K562 (cell line): ENCODE measurements around the gene NUDT22. TPM values are rescaled to one million over a fixed set of nuclear protein-coding genes. Genes with fewer than 3 reads are reported as not detected.

Source experiments
- ADNP ChIP-seq: fragments of 200-800 bp; sonication (Bioruptor generic); IDR thresholded peaks from 2 replicates; pipeline ENCODE4 v1.6.1; 2016; ENCODE audit warnings: missing genetic modification characterization, missing compliant biosample characterization
- BDP1 ChIP-seq: IDR thresholded peaks from 3 replicates; pipeline ENCODE4 v1.6.1; 2011; ENCODE audit not compliant: insufficient read length, insufficient read depth
- BHLHE40 ChIP-seq: IDR thresholded peaks from 2 replicates; pipeline ENCODE4 v1.6.1; 2011; ENCODE audit warnings: low read length, improper control_type of control experiment
- BMI1 ChIP-seq: fragments of 150-350 bp; IDR thresholded peaks from 2 replicates; pipeline ENCODE4 v1.6.1; 2014; ENCODE audit warnings: low read length
- C11orf30 ChIP-seq: fragments of 450-650 bp; IDR thresholded peaks from 2 replicates; pipeline ENCODE4 v1.6.1; 2016; ENCODE audit warnings: low read depth, mild to moderate bottlenecking
- DNMT1 ChIP-seq: fragments of 450-650 bp; IDR thresholded peaks from 2 replicates; pipeline ENCODE4 v1.6.1; 2016; ENCODE audit warnings: antibody characterized with exemption, mild to moderate bottlenecking
- EP300 ChIP-seq: IDR thresholded peaks from 2 replicates; pipeline ENCODE4 v1.6.1; 2012; ENCODE audit warnings: low read length, improper control_type of control experiment
- EZH2 ChIP-seq: IDR thresholded peaks from 2 replicates; pipeline ENCODE4 v1.6.1; 2012; ENCODE audit warnings: low read depth, mild to moderate bottlenecking, inconsistent platforms, low read length, borderline replicate concordance
- FOSL1 ChIP-seq: fragments of 200-800 bp; sonication (Bioruptor generic); conservative IDR thresholded peaks from 2 replicates; pipeline ENCODE4 v1.6.1; 2016; ENCODE audit warnings: missing genetic modification characterization, missing compliant biosample characterization
- IRF9 ChIP-seq: fragments of 450-650 bp; IDR thresholded peaks from 2 replicates; pipeline ENCODE4 v1.6.1; 2016; ENCODE audit warnings: missing biosample characterization, missing genetic modification characterization
- LEF1 ChIP-seq: fragments of 450-650 bp; IDR thresholded peaks from 2 replicates; pipeline ENCODE4 v1.6.1; 2016; ENCODE audit warnings: mild to moderate bottlenecking
- MCM5 ChIP-seq: fragments of 450-650 bp; IDR thresholded peaks from 2 replicates; pipeline ENCODE4 v1.6.1; 2016; ENCODE audit warnings: low read depth
- MLLT1 ChIP-seq, 2 experiments: fragments of 450-650 bp; IDR thresholded peaks; 2 replicates each; pipeline ENCODE4 v1.6.1; 2016
- PCBP1 ChIP-seq: fragments of 200-400 bp; formaldehyde crosslinking; IDR thresholded peaks from 2 replicates; pipeline ENCODE4 v1.6.1; 2018; ENCODE audit warnings: mild to moderate bottlenecking, low read depth, low read length; ENCODE audit not compliant: poor library complexity, severe bottlenecking
- POU5F1 ChIP-seq: fragments of 150-350 bp; IDR thresholded peaks from 2 replicates; pipeline ENCODE4 v1.6.1; 2014; ENCODE audit warnings: borderline replicate concordance, low read length, low read depth, mild to moderate bottlenecking; ENCODE audit not compliant: partially characterized antibody
- RAD21 ChIP-seq, 2 experiments: fragments of 250-450 bp in 1 of 2; fragments of 450-650 bp in 1 of 2; sonication (Bioruptor Pico) in 1 of 2; formaldehyde crosslinking in 1 of 2; IDR thresholded peaks in 1 of 2; conservative IDR thresholded peaks in 1 of 2; 2 replicates each; pipeline versions ENCODE4 v1.4.0 to v1.8.0; 2020 to 2022; ENCODE audit warnings: mild to moderate bottlenecking in 2 of 2, moderate library complexity in 1 of 2
- SLC30A9 ChIP-seq: fragments of 250-450 bp; sonication (Bioruptor Pico); IDR thresholded peaks from 2 replicates; pipeline ENCODE4 v1.8.0; 2022; ENCODE audit warnings: mild to moderate bottlenecking, moderate library complexity
- SMARCA4 ChIP-seq: fragments of 450-650 bp; IDR thresholded peaks from 2 replicates; pipeline ENCODE4 v1.6.1; 2016
- SMC3 ChIP-seq: conservative IDR thresholded peaks from 2 replicates; pipeline ENCODE4 v1.6.1; 2011; ENCODE audit warnings: low read depth, low read length, improper control_type of control experiment; ENCODE audit not compliant: insufficient read depth
- TCF15 ChIP-seq: fragments of 250-450 bp; sonication (Bioruptor Pico); IDR thresholded peaks from 2 replicates; pipeline ENCODE4 v1.8.0; 2022; ENCODE audit warnings: moderate library complexity, mild to moderate bottlenecking, inconsistent platforms
- TEAD1 ChIP-seq, 2 experiments: fragments of 450-650 bp in 1 of 2; sonication (generic) in 1 of 2; formaldehyde crosslinking; IDR thresholded peaks; 2 replicates each; pipeline versions ENCODE4 v1.4.0 to v1.8.0; 2020 to 2022; ENCODE audit warnings: mild to moderate bottlenecking in 2 of 2, missing genetic modification reagents in 1 of 2
- TFAP4 ChIP-seq: sonication (generic); formaldehyde crosslinking; IDR thresholded peaks from 2 replicates; pipeline ENCODE4 v1.8.0; 2022; ENCODE audit warnings: missing genetic modification reagents, mild to moderate bottlenecking, moderate library complexity, borderline replicate concordance
- U2AF1 ChIP-seq: fragments of 200-400 bp; formaldehyde crosslinking; optimal IDR thresholded peaks from 2 replicates; pipeline ENCODE3; 2017; ENCODE audit warnings: mild to moderate bottlenecking, low read depth, low read length, moderate library complexity
- ZFPM2 ChIP-seq: fragments of 250-450 bp; sonication (Bioruptor Pico); IDR thresholded peaks from 2 replicates; pipeline ENCODE4 v1.5.1; 2022; ENCODE audit warnings: mild to moderate bottlenecking
- ZNF384 ChIP-seq: IDR thresholded peaks from 2 replicates; pipeline ENCODE4 v1.6.1; 2012; ENCODE audit warnings: low read depth, low read length, improper control_type of control experiment
- ZNF551 ChIP-seq: fragments of 250-450 bp; sonication (Bioruptor Pico); IDR thresholded peaks from 2 replicates; pipeline ENCODE4 v1.5.0; 2021; ENCODE audit warnings: mild to moderate bottlenecking, moderate library complexity
- ZNF696 ChIP-seq: fragments of 250-450 bp; sonication (Bioruptor Pico); conservative IDR thresholded peaks from 2 replicates; pipeline ENCODE4 v1.4.0; 2020; ENCODE audit warnings: mild to moderate bottlenecking, moderate library complexity
- polyA plus RNA-seq, 8 experiments: library from polyadenylated mRNA; depleted of rRNA in 4 of 8; stranded (reverse) in 5 of 8; unstranded in 3 of 8; fragments of >200 nt; fragmentation: Nextera tagmentation in 2 of 8; fragmentation: Illumina TruSeq in 1 of 8; extraction: Ambion mirVana in 2 of 8; extraction: Trizol in 1 of 8; gene quantifications; 2 replicates each; pipeline versions ENCODE4 v1.2.1 to v1.2.3, GENCODE V29; 2011 to 2014; ENCODE audit warnings: inconsistent platforms in 1 of 8, missing spikeins in 1 of 8
- total RNA-seq, 7 experiments: library from RNA; depleted of rRNA in 6 of 7; stranded (reverse); fragments of >200 nt in 6 of 7; fragmentation: Illumina TruSeq in 2 of 7; extraction: Trizol in 2 of 7; gene quantifications; 2 replicates each; pipeline versions ENCODE4 v1.2.1 to v1.2.3, GENCODE V29; 2011 to 2021; ENCODE audit warnings: low replicate concordance in 1 of 7

Gene NUDT22
- total and polyA plus RNA-seq, 9 of the 15 experiments (the other 6 are each of a cell fraction or from before 2014, with no cell fraction given): 6.3 to 92.6 (median 37.4) TPM

- TF ChIP-seq RAD21 (CRISPR knock-in tag; conservative IDR thresholded peaks at IDR 0.05 in 1 of 2, IDR thresholded peaks at IDR 0.05 in 1 of 2) (peak; percentile 87 to 90), MCM5 (no peak), BHLHE40 (0 out of 2 replicates have a peak, but pooled peaks have one; percentile 30), ZNF696 (no peak), POU5F1 (no peak), EP300 (peak; percentile 50; the same call in 1 of the 2 replicates), TFAP4 (CRISPR knock-in tag) (peak; percentile 96), ADNP (tag) (no peak), DNMT1 (no peak), ZNF551 (CRISPR knock-in tag) (no peak), TEAD1 (CRISPR knock-in tag; IDR thresholded peaks at IDR 0.05) (0 out of 4 replicates have a peak, but pooled peaks of 1 of the 2 experiments have one; percentile 3), TCF15 (no peak), ZFPM2 (CRISPR knock-in tag) (no peak), SMARCA4 (no peak), FOSL1 (no peak), U2AF1 (no peak), ZNF384 (peak; percentile 92), IRF9 (tag) (no peak), C11orf30 (no peak), LEF1 (no peak), PCBP1 (no peak), BMI1 (no peak), EZH2 (no peak), SMC3 (peak; percentile 83), BDP1 (no peak), MLLT1 (IDR thresholded peaks at IDR 0.05) (0 out of 4 replicates have a peak, but pooled peaks of 1 of the 2 experiments have one; percentile 34), SLC30A9 (CRISPR knock-in tag) (no peak)
Measured at GRCh38 chr11:64204464-64204989, 21.5 kb upstream of the NUDT22 start (continued).
